Tibial nerve (tissue), 4 donors: Measurements from ENCODE around the gene AP3M1.

Experiments
- EP300 ChIP-seq, 2 donors: sonication (generic); formaldehyde crosslinking; IDR thresholded peaks; one replicate each; pipeline ENCODE4 v1.6.1; 2017; ENCODE audit warnings: antibody characterized with exemption in 2 of 2, mild to moderate bottlenecking in 1 of 2
- POLR2A ChIP-seq, 2 donors: fragments of 450-650 bp; IDR thresholded peaks; one replicate each; pipeline ENCODE4 v1.6.1; 2017; ENCODE audit warnings: antibody characterized with exemption in 2 of 2, mild to moderate bottlenecking in 2 of 2, moderate library complexity in 2 of 2
- TF ChIP-seq, protein P1 (sequence below), 5 experiments: fragments of 200-600 bp in 3 of 5; fragments of 450-650 bp in 2 of 5; sonication (generic) in 3 of 5; IDR thresholded peaks; one replicate each; pipeline ENCODE4 v1.5.1; 2016 to 2019; ENCODE audit warnings: antibody characterized with exemption in 5 of 5, mild to moderate bottlenecking in 3 of 5, moderate library complexity in 2 of 5

DNA sequence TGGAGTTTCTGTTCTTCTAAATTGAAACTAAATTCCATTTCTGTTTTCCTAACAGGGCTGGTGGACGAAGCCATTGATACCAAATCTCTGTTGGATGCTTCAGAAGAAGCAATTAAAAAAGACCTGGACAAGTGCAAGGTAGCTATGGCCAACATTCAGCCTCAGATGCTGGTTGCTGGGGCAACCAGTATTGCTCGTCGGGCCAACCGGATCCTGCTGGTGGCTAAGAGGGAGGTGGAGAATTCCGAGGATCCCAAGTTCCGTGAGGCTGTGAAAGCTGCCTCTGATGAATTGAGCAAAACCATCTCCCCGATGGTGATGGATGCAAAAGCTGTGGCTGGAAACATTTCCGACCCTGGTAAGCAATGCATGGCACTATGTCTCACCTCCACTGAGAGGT lies 45.6 kb downstream of the AP3M1 start:
- TF ChIP-seq, protein P1, sequence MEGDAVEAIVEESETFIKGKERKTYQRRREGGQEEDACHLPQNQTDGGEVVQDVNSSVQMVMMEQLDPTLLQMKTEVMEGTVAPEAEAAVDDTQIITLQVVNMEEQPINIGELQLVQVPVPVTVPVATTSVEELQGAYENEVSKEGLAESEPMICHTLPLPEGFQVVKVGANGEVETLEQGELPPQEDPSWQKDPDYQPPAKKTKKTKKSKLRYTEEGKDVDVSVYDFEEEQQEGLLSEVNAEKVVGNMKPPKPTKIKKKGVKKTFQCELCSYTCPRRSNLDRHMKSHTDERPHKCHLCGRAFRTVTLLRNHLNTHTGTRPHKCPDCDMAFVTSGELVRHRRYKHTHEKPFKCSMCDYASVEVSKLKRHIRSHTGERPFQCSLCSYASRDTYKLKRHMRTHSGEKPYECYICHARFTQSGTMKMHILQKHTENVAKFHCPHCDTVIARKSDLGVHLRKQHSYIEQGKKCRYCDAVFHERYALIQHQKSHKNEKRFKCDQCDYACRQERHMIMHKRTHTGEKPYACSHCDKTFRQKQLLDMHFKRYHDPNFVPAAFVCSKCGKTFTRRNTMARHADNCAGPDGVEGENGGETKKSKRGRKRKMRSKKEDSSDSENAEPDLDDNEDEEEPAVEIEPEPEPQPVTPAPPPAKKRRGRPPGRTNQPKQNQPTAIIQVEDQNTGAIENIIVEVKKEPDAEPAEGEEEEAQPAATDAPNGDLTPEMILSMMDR (IDR thresholded peaks at IDR 0.05) = no peak
- TF ChIP-seq POLR2A (IDR thresholded peaks at IDR 0.05) (no peak), EP300 (IDR thresholded peaks at IDR 0.05) (no peak)
